OCI-LY3 (cell line): Measurements from ENCODE around the gene NT5DC4.

Experiments used
- H2AFZ ChIP-seq: fragments of 200-600, 300-600 bp; shearing (Covaris generic); 2 replicates; pipeline ENCODE4 v1.6.0; 2014; ENCODE audit warnings: antibody characterized with exemption, low read depth, low read length
- H3K27ac ChIP-seq: fragments of 200-600, 300-600 bp; sonication (generic); 2 replicates; pipeline ENCODE4 v1.5.1; 2014; ENCODE audit warnings: mild to moderate bottlenecking, low read length, moderate library complexity, mixed read lengths
- H3K27me3 ChIP-seq: fragments of 200-600, 300-600 bp; sonication (generic); 2 replicates; pipeline ENCODE4 v1.6.1; 2014; ENCODE audit warnings: low read depth, low read length, mixed read lengths
- H3K36me3 ChIP-seq: fragments of 200-600, 300-600 bp; sonication (generic); replicated peaks from 2 replicates; pipeline ENCODE3; 2014; ENCODE audit warnings: low read depth, low read length, mixed read lengths
- H3K4me1 ChIP-seq: fragments of 300-600, 200-600 bp; sonication (generic); 2 replicates; pipeline ENCODE4 v1.6.1; 2014; ENCODE audit warnings: low read length, mixed read lengths
- H3K4me2 ChIP-seq: fragments of 200-600, 300-600 bp; sonication (generic); 2 replicates; pipeline ENCODE4 v1.6.1; 2014; ENCODE audit warnings: low read length, mixed read lengths
- H3K4me3 ChIP-seq: fragments of 300-600, 200-600 bp; sonication (generic); 2 replicates; pipeline ENCODE4 v1.5.1; 2014; ENCODE audit warnings: antibody characterized with exemption, mild to moderate bottlenecking, low read length, moderate library complexity
- H3K79me2 ChIP-seq: fragments of 300-600, 200-600 bp; shearing (Covaris generic); 2 replicates; pipeline ENCODE4 v1.6.1; 2014; ENCODE audit warnings: mild to moderate bottlenecking, low read length, mixed read lengths
- H3K9ac ChIP-seq: fragments of 300-600, 200-600 bp; shearing (Covaris generic); 2 replicates; pipeline ENCODE4 v1.6.0; 2014; ENCODE audit warnings: mild to moderate bottlenecking, low read length, moderate library complexity
- H3K9me3 ChIP-seq: fragments of 200-600, 300-600 bp; shearing (Covaris generic); 2 replicates; pipeline ENCODE4 v1.6.1; 2014; ENCODE audit warnings: low read length, mixed read lengths; ENCODE audit not compliant: insufficient read depth
- H4K20me1 ChIP-seq: fragments of 200-600, 300-600 bp; sonication (generic); 2 replicates; pipeline ENCODE4 v1.6.1; 2016; ENCODE audit warnings: low read length, mixed read lengths; ENCODE audit not compliant: insufficient read depth
- EZH2phosphoT487 ChIP-seq: fragments of 200-600 bp; shearing (Covaris generic); IDR thresholded peaks from 2 replicates; pipeline ENCODE4 v1.6.1; 2018; ENCODE audit warnings: antibody characterized with exemption, mixed run types, low read depth
- TF ChIP-seq, protein P1 (sequence below): fragments of 200-600, 300-600 bp; sonication (generic); IDR thresholded peaks from 2 replicates; pipeline ENCODE4 v1.5.1; 2014; ENCODE audit warnings: antibody characterized with exemption, low read length, low read depth

Gene NT5DC4

DNA sequence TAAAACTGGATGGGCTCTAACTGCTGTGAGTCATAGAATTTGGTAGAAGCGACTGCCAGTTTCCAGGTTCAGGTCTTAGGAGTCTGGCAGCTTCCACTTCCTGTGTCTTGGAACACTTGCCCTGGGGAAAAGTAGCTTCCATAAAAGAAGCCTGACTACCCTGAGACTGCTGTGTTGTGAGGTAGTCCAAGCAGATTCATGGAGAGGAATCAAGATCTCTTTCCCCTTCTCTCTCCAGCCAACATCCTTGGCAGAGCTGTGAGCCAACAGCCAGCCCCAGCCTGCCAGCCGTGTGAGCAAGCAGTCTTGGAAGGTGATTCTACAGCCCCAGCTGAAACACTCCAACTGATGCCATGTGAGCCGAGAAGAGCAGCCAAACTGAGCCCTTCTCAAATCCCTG is 41.3 kb upstream of the NT5DC4 start:
- H3K27me3 ChIP-seq: no peaks in the 10 kb centered on the region
- peak overlapping the region; percentile 56; the same call in 1 of the 2 replicates for H2AFZ ChIP-seq
- no peak overlapping the region for H3K9ac ChIP-seq
- no peaks in the 10 kb centered on the region for H3K9me3 ChIP-seq
- H3K27ac ChIP-seq: no peak overlapping the region
- no peaks in the 10 kb centered on the region for H4K20me1 ChIP-seq
- H3K79me2 ChIP-seq: no peaks in the 10 kb centered on the region
- H3K4me1 ChIP-seq: peaks cover 30% of the 10 kb centered on the region
- H3K36me3 ChIP-seq: no peaks in the 10 kb centered on the region
- no peak overlapping the region for H3K4me3 ChIP-seq
- TF ChIP-seq, protein P1, sequence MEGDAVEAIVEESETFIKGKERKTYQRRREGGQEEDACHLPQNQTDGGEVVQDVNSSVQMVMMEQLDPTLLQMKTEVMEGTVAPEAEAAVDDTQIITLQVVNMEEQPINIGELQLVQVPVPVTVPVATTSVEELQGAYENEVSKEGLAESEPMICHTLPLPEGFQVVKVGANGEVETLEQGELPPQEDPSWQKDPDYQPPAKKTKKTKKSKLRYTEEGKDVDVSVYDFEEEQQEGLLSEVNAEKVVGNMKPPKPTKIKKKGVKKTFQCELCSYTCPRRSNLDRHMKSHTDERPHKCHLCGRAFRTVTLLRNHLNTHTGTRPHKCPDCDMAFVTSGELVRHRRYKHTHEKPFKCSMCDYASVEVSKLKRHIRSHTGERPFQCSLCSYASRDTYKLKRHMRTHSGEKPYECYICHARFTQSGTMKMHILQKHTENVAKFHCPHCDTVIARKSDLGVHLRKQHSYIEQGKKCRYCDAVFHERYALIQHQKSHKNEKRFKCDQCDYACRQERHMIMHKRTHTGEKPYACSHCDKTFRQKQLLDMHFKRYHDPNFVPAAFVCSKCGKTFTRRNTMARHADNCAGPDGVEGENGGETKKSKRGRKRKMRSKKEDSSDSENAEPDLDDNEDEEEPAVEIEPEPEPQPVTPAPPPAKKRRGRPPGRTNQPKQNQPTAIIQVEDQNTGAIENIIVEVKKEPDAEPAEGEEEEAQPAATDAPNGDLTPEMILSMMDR: no peak
- TF ChIP-seq EZH2phosphoT487: no peak
- peak overlapping the region; percentile 23 for H3K4me2 ChIP-seq

- H2AFZ ChIP-seq: peak overlapping the region; percentile 9; the same call in 1 of the 2 replicates
- peak overlapping the region; percentile 48 for H3K4me2 ChIP-seq
- no peaks in the 10 kb centered on the region for H3K27me3 ChIP-seq
- H3K27ac ChIP-seq: no peak overlapping the region
- TF ChIP-seq, protein P1: no peak
- TF ChIP-seq EZH2phosphoT487: no peak
- peaks cover 42% of the 10 kb centered on the region for H3K4me1 ChIP-seq
- H3K9ac ChIP-seq: peak overlapping the region; percentile 8; the same call in 1 of the 2 replicates
- no peaks in the 10 kb centered on the region for H3K79me2 ChIP-seq
- H3K9me3 ChIP-seq: no peaks in the 10 kb centered on the region
- H4K20me1 ChIP-seq: no peaks in the 10 kb centered on the region
- 0 out of 2 replicates have a peak overlapping the region, but pooled peaks have one; percentile 21 for H3K4me3 ChIP-seq
- no peaks in the 10 kb centered on the region for H3K36me3 ChIP-seq
Measured at GRCh38 chr2:112680666-112681101, 40.1 kb upstream of the NT5DC4 start.

DNA sequence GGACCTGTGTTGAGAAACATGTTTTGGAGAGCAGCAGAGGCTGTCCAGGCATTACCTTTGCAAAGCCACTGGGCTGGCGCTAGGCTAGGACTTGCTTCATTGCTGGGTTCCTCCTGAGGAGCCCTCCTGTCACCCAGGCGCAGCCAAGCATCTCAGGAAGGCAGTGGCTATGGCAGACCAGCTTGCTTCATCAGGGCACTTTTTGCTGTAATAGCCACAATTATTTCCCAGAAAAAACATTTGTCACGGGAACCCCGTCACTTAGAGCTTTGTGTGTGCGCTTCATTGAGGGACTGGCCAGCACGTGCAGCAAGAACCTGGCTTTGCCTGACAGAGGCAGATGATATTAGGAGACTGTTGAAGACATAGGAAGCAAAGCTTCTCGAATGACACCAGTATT is 38.7 kb upstream of the NT5DC4 start:
- Histone ChIP-seq H4K20me1 (no peaks in the 10 kb centered on the region), H3K4me2 (no peak overlapping the region), H3K27ac (no peak overlapping the region), H3K9ac (no peak overlapping the region), H3K79me2 (no peaks in the 10 kb centered on the region), H2AFZ (no peak overlapping the region), H3K36me3 (no peaks in the 10 kb centered on the region), H3K4me1 (peaks cover 52% of the 10 kb centered on the region), H3K9me3 (no peaks in the 10 kb centered on the region), H3K27me3 (no peaks in the 10 kb centered on the region), H3K4me3 (no peak overlapping the region)
- no peak for TF ChIP-seq EZH2phosphoT487
- TF ChIP-seq, protein P1: no peak

DNA sequence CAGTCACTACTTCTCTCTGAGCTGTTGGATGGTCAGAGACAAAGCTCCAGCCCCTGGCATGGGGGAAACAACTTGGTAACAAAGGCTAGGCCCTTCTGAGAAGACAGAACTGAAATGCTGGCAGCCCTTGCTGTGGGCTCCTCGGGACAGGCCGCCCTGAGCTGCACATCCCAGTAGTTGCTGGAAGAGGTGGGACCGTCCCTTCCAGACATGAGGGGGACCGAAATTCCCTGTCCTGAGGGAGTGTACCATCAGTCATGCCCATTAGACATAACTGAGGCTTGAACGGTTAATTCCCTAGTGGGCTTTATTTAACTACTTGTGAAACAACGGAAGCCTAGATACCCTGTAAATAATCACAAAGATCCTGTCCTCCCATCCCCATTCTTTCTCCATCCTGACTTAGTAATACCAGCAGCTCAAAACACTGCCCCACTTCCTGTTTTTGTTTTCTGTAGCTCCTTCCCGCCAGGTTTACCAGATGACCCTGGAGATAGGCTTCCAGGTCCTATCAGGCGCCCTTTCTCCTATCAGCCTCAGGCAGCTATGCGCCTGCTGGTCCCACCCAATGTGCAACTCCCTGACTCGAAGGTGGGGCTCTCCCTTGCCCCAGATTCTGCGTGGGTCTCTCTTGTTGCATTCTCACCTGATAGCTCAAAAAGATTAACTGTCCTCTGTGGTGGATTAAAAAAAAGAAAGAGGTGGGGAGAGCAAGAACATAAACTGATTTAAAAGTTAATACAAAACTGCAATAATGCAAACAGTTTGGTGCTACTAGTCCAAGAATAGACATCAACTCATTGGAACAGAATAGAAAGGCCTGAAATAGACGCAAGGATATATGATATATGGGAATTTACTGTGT is 37.0 kb upstream of the NT5DC4 start:
- H3K4me1 ChIP-seq: peaks cover 52% of the 10 kb centered on the region
- H3K27ac ChIP-seq: no peak overlapping the region
- H3K9me3 ChIP-seq: no peaks in the 10 kb centered on the region
- H3K36me3 ChIP-seq: no peaks in the 10 kb centered on the region
- peak overlapping the region; percentile 4; the same call in 1 of the 2 replicates for H2AFZ ChIP-seq
- H3K27me3 ChIP-seq: no peaks in the 10 kb centered on the region
- no peaks in the 10 kb centered on the region for H4K20me1 ChIP-seq
- H3K79me2 ChIP-seq: no peaks in the 10 kb centered on the region
- H3K4me2 ChIP-seq: peak overlapping the region; percentile 17
- H3K4me3 ChIP-seq: no peak overlapping the region
- H3K9ac ChIP-seq: no peak overlapping the region
- no peak for TF ChIP-seq EZH2phosphoT487
- TF ChIP-seq, protein P1: no peak
